NCI-H2196 (cell line): Measurements from ENCODE around the gene RBM25.
"Not testable (repeated sequence)": the region's sequence is repeated elsewhere in the genome, so short reads cannot be mapped to it uniquely, and the experiment has no call there.

Source experiments
- DNase-seq: peaks from one replicate; lab custom pipeline; 2025; ENCODE audit not compliant: unreplicated experiment; lab: John Stamatoyannopoulos, UW

Gene RBM25

DNA sequence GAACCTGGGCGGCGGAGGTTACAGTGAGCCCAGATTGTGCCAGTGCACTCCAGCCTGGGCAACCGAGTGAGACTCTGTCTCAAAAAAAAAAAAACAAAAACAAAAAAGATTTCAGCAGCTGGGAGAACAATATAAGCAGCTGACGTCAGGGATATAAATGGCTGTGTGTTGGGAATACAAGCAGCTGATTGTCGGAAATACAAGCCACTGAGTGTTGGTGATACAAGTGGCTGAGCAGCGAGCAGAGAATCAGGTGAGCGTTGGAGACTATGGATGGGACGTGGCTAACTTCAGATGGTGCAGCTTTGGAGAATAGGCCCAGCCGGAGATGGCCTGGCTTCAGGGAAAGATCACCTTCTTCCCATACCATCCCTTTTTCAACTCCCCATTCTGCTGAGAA lies 109.9 kb downstream of the RBM25 start:
- DNase-seq, result no peak

DNA sequence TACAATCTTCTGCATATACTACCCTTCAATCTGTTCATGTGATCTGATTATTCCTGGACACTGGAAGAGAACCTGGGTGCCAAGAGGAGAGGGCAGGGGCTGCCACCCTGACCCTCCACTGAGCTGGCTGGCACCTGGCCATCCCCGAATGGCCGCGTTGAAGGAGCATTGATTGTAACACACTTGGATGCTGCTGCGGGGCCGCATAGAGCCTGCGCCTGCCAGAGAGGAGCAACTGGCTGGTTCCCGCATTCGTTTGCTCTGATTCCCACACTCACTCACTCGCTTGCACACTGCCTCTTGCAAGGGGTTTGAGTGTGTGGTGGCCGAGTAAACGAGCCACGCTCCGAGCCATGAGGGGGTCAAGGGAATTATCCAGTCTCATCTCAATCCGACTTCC lies 110.4 kb downstream of the RBM25 start:
- DNase-seq, result no peak

DNA sequence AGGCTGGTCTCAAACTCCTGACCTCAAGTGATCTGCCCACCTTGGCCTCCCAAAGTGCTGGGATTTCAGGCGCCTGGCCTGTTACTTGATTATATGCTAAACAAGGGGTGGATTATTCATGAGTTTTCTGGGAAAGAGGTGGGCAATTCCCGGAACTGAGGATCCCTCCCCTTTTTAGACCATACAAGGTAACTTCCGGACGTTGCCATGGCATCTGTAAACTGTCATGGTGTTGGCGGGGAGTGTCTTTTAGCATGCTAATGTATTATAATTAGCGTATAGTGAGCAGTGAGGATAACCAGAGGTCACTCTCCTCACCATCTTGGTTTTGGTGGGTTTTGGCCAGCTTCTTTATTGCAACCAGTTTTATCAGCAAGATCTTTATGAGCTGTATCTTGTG lies 111.5 kb downstream of the RBM25 start:
- not testable (repeated sequence) for DNase-seq

DNA sequence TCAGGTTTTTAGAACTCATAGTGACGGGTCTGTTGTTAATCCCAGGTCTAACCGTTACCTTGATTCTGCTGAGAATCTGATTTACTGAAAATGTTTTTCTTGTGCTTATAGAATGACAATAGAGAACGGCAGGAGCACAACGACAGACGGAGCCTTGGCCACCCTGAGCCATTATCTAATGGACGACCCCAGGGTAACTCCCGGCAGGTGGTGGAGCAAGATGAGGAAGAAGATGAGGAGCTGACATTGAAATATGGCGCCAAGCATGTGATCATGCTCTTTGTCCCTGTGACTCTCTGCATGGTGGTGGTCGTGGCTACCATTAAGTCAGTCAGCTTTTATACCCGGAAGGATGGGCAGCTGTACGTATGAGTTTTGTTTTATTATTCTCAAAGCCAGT lies 112.4 kb downstream of the RBM25 start:
- no peak for DNase-seq

DNA sequence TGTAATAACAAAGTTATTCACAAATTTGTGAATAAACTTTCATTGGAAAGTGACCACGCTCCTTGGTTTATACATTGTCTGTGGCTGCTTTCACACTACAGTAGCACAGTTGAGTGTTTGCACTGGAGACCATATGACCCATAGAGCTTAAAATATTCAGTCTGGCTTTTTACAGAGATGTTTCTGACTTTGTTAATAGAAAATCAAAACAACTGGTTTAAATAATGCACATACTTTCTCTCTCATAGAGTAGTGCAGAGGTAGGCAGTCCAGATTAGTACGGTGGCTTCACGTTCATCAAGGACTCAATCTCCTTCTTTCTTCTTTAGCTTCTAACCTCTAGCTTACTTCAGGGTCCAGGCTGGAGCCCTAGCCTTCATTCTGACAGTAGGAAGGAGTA lies 114.2 kb downstream of the RBM25 start:
- no peak for DNase-seq

DNA sequence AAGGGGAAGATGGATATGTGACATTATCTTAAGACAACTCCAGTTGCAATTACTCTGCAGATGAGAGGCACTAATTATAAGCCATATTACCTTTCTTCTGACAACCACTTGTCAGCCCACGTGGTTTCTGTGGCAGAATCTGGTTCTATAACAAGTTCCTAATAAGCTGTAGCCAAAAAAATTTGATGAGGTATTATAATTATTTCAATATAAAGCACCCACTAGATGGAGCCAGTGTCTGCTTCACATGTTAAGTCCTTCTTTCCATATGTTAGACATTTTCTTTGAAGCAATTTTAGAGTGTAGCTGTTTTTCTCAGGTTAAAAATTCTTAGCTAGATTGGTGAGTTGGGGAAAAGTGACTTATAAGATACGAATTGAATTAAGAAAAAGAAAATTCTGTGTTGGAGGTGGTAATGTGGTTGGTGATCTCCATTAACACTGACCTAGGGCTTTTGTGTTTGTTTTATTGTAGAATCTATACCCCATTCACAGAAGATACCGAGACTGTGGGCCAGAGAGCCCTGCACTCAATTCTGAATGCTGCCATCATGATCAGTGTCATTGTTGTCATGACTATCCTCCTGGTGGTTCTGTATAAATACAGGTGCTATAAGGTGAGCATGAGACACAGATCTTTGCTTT lies 114.9 kb downstream of the RBM25 start:
- DNase-seq, result peak; percentile 64
